Measurements from ENCODE around the gene CFAP61.

Gene CFAP61

DNA sequence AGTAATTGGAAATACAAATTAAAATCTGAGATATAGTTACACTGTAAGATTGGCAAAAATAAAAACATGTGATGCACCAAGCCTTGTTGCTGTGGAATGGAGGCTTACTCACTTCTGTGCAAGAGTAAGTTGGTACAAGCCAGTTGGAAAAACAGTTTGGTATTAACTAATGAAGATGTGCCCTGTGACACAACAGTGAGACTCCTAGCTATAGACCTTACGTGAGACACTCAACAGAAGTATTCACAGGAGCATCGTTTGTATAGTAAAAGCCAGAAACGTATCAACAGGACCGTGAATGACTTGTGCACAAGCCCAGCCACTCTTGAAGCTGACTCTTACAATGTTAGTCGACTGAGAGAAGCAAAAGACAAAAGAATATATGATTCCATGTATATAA lies 20.5 kb upstream of the CFAP61 start:
- no peak for DNase-seq (ENCODE audit: low read depth, low spot score)

DNA sequence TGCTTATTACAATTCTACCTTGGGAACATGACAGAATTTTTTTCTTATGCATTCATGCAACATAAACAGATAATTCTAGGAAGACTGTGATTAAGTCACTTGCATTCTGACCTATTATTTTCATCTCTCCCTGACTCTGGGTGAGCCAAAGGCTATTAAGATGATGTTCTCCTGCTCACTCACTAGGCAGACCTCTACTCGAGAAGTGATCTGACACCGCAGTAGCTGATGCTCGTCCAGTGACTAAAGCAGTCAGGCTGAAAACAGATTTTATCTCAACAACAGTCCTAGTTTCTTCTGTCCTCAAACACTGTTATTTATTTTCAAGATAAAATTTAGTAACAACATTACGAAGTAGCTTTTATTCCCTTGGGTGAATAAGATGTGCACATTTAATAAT lies 17.8 kb upstream of the CFAP61 start:
- no peak for DNase-seq (ENCODE audit: low read depth, low spot score)

DNA sequence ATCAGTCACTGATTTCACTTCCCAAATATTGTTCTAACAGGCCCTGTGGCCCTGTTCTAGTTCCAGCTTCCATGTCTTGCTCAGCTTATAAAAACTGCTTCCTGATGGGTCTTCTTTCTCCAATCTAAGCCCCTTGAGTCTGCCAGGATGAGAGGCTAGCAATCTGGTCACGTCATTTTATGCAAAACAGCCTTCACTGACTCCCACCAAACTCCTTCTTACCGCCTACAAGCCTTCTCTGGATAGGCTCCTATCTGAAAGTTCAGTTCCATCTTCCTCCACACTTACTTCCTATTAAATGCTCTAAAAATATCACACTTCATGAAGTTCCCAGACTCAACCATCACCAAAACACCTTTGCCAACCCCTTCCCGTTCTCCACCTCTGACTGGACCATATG lies 15.6 kb upstream of the CFAP61 start:
- no peak for DNase-seq (ENCODE audit: low read depth, low spot score)

- DNase-seq (ENCODE audit: low read depth, low spot score) = no peak
These were observed 14.4 kb upstream of the CFAP61 start for GRCh38 chr20:20037960-20038359.

- DNase-seq (ENCODE audit: low read depth, low spot score) = no peak
These were observed 13.7 kb upstream of the CFAP61 start for GRCh38 chr20:20038586-20038985.

GRCh38 chr20:20039752-20040387 lies 12.5 kb upstream of the CFAP61 start:
- no peak for DNase-seq (ENCODE audit: low read depth, low spot score)

DNA sequence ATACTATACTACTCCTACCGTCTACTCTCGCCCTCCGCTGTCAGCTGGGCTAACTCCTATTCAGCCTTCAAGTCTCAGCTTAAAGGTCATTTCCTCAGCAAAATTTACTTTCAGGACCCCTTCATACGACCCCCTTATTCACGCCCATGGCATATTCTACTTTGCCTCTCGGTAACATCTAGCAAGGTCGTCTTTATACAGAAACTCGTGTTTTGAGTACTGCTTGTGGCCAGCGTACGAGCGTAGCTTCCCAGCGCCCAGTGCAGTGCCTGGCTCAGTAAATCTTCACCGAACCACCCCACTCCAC lies 612 bp upstream of the CFAP61 start:
- DNase-seq (ENCODE audit: low read depth, low spot score) = no peak

DNA sequence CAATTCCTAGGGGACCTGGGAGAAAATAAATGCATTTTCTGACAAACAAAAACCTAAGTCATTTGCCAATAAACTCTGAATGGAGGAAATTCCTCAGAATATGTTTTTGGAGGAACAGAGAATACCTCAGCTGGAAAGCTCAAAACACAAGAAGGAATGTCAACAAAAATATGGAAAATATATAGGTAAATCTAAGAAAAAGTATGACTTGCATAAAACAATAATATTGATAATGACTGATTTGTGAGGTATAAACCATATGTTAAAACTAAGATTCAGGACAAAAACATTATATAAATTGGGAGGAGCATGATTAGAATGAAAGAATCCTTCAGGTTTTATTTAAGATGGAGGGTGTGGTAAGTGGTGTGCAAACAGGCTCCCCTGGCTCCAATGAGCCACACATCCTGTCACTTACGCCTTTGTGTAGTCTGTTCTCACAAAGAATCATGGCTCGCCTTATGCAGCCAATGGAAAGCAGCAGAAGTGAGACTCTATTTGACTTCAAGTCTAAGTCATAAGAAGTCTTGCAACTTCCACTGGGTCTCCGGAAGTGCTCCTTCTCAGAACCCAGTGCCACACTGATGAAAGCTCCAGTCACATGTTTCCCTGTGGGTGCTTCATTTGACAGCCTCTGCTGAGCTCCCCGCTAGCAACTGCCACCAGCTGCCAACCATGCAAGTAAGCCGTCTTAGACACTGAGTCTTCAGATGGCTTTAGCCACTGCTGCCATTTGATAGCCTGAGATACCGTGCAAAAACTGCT lies 8.1 kb downstream of the CFAP61 start:
- DNase-seq (ENCODE audit: low read depth, low spot score) = no peak

- no peak for DNase-seq (ENCODE audit: low read depth, low spot score)
These were observed 11.8 kb downstream of the CFAP61 start for GRCh38 chr20:20063941-20064702.

DNA sequence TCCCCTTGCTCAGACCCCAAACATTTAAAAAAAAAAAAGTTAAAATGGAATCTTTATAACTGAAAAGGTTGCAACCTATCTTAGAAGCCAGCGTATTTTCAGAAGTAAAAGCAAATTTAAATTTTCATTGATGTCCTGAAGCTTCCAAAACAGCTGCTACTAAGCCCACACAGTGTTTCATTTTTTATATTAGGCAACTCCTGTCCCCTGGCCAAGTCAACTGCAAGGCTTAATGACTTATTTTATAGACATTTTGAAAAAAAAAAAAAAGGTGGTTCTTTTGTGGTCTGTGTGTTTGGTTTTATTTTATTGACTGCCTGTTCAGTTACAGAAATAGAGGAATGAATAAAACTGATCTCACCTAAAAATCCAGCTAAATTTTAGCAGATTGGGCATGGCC lies 13.0 kb downstream of the CFAP61 start:
- no peak for DNase-seq (ENCODE audit: low read depth, low spot score)

DNA sequence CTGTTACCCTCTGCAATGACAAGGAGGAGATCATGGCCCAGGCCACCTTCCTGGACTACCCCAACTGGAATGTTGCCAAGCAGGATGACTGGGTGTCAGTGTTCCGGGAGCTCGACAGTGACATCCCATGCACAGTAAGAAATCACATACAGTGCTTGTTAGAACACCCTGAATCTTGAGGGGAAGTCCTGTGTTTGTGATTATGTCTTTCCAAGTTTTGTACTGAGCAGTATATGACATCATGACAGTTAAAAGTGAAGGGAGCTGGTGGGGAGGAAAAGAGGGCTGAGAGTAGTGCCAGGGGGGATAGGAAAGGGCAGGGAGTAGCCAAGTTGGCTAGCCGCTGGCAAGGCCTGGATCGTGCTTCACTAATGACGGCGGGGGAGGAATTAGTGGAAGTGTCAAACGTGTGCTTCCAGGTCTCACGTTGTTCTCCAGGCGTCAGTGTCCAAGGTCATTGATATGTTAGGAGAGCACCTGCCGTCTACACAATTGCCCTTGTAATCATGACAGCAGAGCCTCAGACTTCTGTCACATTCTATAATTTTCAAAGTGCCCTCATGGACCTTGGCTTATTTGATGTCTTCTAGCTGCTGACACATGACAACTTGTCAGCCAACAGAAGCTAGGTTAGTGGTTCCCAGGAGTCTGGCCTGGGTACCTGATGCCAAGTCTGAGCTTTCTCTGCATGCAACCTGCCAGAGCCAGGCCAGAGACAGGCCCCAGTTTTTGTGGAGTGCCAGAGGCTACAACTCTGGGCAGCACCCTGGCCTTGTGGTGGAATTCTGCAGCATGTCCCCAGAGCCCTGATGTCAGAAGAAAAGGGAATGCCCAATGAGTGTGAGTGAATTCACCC lies 18.8 kb downstream of the CFAP61 start:
- DNase-seq (ENCODE audit: low read depth, low spot score) = no peak

- DNase-seq (ENCODE audit: low read depth, low spot score) = no peak
These were observed 21.6 kb downstream of the CFAP61 start for GRCh38 chr20:20073801-20074371.

GRCh38 chr20:20075032-20075431 lies 22.7 kb downstream of the CFAP61 start:
- DNase-seq (ENCODE audit: low read depth, low spot score) = no peak

DNA sequence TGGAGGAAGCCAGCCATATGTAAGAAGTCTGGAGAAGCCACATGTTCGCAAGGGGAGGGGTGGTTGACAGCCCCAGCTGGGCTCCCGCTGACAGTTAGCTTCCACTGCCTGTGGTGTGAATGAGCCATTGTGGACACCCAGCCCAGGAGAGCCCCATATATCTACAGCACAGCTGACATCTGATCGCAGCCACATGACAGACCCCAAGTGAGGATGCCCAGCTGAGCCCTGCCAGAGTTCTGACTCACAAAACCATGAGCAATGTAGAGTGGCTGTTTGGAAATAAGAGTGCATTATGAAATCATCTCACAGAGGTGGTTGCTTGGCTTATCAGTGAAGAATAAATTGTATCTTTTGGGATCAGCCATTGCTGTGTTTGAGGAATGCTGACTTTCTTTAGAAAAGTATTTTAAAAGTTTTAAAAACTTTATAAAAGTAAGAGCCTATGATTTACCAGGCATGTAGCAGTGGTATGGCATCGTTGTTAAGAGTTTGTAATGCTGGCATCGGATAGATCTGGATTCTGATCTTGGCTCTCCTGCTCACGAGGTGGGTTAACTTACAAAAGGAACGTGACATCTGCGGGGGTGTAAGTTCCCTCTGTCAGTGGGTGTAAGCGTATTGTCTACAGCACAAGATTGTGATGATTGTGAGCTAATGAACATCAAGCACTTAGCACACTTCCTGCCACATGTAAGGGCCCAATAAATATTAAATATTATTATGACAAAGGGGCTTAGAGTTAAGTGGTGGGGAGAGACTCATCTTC lies 24.1 kb downstream of the CFAP61 start:
- peak; percentile 54 for DNase-seq (ENCODE audit: low read depth, low spot score)

- no peak for DNase-seq (ENCODE audit: low read depth, low spot score)
These were observed 25.7 kb downstream of the CFAP61 start for GRCh38 chr20:20078041-20078440.

DNA sequence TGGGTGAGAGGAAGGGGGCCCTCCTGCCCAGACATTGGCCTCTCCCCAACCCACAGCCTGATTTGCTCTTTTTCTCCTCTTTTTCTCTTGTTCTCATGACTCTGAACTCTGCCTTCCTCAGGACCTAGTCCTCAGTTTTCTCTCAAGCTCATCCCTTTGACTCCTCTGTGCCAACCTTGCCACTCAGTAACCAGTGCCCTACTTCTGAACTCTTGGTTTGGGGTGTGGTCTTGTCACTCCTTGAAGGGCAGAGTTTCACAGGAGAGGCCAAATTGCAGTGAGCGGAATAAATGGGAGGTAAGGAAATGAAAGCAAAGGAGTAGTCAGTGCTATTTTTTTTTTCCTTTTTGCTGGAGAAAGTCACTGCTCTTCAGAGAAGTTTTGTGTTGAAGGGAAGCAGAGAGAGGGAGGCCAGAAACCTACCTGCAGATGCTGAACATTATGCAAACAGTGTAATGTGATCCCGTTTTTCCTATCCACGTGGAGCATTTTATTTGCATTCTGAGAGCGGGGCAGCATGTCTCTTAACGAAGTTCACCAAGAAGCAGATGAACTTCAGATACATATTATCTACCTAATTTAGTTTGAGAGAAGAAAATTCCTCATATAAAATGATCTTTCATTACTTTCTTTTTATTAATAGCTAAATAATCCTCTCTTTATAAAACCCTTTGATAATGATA lies 26.9 kb downstream of the CFAP61 start:
- no peak for DNase-seq (ENCODE audit: low read depth, low spot score)

DNA sequence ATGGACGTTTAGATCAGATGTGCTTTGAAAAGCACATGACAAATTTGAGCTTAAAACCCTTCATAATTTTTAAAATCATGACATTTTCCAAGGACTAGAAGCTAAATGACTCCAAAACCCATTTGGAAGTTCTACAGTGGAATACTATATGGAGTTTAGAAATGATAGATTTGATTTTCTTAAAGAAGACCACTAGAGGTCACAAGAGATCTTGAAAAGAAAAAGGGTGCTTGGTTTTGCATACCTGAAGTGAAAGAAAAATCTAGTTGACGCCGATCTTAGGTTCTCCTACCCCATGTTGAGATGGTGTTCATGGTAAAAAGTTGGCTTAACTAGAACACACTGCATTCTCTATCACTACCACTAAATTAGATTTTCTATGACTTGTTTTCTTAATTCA lies 31.5 kb downstream of the CFAP61 start:
- no peak for DNase-seq (ENCODE audit: low read depth, low spot score)

GRCh38 chr20:20084296-20084752 lies 32.0 kb downstream of the CFAP61 start:
- no peak for DNase-seq (ENCODE audit: low read depth, low spot score)

DNA sequence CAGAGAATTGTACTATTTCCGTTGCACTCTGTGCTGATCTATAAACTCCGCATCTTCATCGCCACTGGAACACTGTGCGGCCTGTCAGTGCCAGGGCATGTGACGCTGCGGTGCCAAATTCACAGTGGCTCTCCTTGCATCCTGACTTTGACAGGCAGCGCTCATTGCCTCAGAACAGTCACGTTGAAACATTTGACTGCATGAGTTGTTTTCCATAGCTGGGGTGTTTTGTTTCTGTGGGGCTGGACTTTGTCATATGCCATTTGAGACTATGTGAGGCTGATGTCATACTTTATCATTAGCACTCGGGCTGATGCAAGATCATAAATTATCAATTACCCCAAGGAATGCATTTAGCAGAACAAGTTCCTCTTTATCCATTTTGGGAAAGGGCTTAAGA lies 32.7 kb downstream of the CFAP61 start:
- DNase-seq (ENCODE audit: low read depth, low spot score) = no peak

- DNase-seq (ENCODE audit: low read depth, low spot score) = no peak
These were observed 33.5 kb downstream of the CFAP61 start for GRCh38 chr20:20085812-20086211.

Measured in smooth muscle cell of the brain vasculature (primary cell).